Right atrium auricular region (tissue), 2 donors: ENCODE measurements around the gene BHLHE40. TPM values are rescaled to one million over a fixed set of nuclear protein-coding genes. Genes with fewer than 3 reads are reported as not detected.

Experiments used
- DNase-seq: peaks from one replicate; pipeline ENCODE4 v3.0.0-alpha.2; 2019; ENCODE audit warnings: low spot score
- H3K27ac ChIP-seq, 2 donors: fragments of 200-600 bp; sonication (generic); 1 replicate in 1 of 2; 2 replicates in 1 of 2; pipeline ENCODE4 v1.5.1; 2016 to 2019
- H3K27me3 ChIP-seq, 2 donors: fragments of 200-600 bp; sonication (generic); one replicate each; pipeline versions ENCODE4 v1.5.1 to v1.6.0; 2017 to 2019
- H3K36me3 ChIP-seq: fragments of 200-600 bp; sonication (generic); one replicate; pipeline ENCODE4 v1.5.1; 2016
- H3K4me1 ChIP-seq, 2 donors: fragments of 200-600 bp; sonication (generic); one replicate each; pipeline versions ENCODE4 v1.5.1 to v1.6.0; 2017 to 2019
- H3K4me3 ChIP-seq, 2 donors: fragments of 200-600 bp; sonication (generic); 1 replicate in 1 of 2; 2 replicates in 1 of 2; pipeline ENCODE4 v1.5.1; 2017 to 2019; ENCODE audit warnings: mild to moderate bottlenecking in 1 of 2, moderate library complexity in 1 of 2
- H3K9me3 ChIP-seq, 2 donors: fragments of 200-600 bp; sonication (generic); one replicate each; pipeline ENCODE4 v1.5.1; 2019
- CTCF ChIP-seq, 2 donors: fragments of 200-600 bp; sonication (generic); IDR thresholded peaks; one replicate each; pipeline ENCODE4 v1.5.1; 2019; ENCODE audit warnings: antibody characterized with exemption in 2 of 2
- total RNA-seq, 2 donors: library from RNA; depleted of rRNA; stranded (reverse); fragments of >200 nt; gene quantifications; one replicate each; pipeline ENCODE4 v1.1.0, GENCODE V29; 2016

Gene BHLHE40
- total RNA-seq, 2 donors from 2014 or later = 32.3 to 49.5 TPM

DNA sequence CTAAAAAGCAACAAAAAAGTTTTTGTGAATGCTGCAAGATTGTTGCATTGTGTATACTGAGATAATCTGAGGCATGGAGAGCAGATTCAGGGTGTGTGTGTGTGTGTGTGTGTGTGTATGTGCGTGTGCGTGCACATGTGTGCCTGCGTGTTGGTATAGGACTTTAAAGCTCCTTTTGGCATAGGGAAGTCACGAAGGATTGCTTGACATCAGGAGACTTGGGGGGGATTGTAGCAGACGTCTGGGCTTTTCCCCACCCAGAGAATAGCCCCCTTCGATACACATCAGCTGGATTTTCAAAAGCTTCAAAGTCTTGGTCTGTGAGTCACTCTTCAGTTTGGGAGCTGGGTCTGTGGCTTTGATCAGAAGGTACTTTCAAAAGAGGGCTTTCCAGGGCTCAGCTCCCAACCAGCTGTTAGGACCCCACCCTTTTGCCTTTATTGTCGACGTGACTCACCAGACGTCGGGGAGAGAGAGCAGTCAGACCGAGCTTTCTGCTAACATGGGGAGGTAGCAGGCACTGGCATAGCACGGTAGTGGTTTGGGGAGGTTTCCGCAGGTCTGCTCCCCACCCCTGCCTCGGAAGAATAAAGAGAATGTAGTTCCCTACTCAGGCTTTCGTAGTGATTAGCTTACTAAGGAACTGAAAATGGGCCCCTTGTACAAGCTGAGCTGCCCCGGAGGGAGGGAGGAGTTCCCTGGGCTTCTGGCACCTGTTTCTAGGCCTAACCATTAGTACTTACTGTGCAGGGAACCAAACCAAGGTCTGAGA lies 4.7 kb downstream of the BHLHE40 start:
- H3K36me3 ChIP-seq = peaks cover 12% of the 10 kb centered on the region
- peak overlapping the region; percentile 30 to 92 for H3K4me3 ChIP-seq
- H3K9me3 ChIP-seq = no peaks in the 10 kb centered on the region
- peak overlapping the region; percentile 96 to 98 for H3K27ac ChIP-seq
- H3K27me3 ChIP-seq = no peaks in the 10 kb centered on the region
- DNase-seq = peak; percentile 84
- H3K4me1 ChIP-seq = peaks cover 0 to 70% of the 10 kb centered on the region in 2 donors
- no peak for TF ChIP-seq CTCF (IDR thresholded peaks at IDR 0.05)

DNA sequence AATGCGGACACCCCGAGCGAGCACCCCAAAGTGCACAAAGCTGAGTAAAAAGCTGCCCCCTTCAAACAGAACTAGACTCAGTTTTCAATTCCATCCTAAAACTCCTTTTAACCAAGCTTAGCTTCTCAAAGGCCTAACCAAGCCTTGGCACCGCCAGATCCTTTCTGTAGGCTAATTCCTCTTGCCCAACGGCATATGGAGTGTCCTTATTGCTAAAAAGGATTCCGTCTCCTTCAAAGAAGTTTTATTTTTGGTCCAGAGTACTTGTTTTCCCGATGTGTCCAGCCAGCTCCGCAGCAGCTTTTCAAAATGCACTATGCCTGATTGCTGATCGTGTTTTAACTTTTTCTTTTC lies 5.3 kb downstream of the BHLHE40 start:
- peak overlapping the region; percentile 30 to 92 for H3K4me3 ChIP-seq
- peak overlapping the region; percentile 96 to 98 for H3K27ac ChIP-seq
- no peak for DNase-seq
- peaks cover 0 to 76% of the 10 kb centered on the region in 2 donors for H3K4me1 ChIP-seq
- TF ChIP-seq CTCF (IDR thresholded peaks at IDR 0.05) = no peak
- peaks cover 12% of the 10 kb centered on the region for H3K36me3 ChIP-seq
- H3K27me3 ChIP-seq = no peaks in the 10 kb centered on the region
- no peaks in the 10 kb centered on the region for H3K9me3 ChIP-seq

- no peak for DNase-seq
- peaks cover 0 to 79% of the 10 kb centered on the region in 2 donors for H3K4me1 ChIP-seq
- peak overlapping the region; percentile 96 to 98 for H3K27ac ChIP-seq
- peaks cover 12% of the 10 kb centered on the region for H3K36me3 ChIP-seq
- peak overlapping the region in 1 of 2 donors; percentile 48 for H3K4me3 ChIP-seq
- no peaks in the 10 kb centered on the region for H3K9me3 ChIP-seq
- TF ChIP-seq CTCF (IDR thresholded peaks at IDR 0.05) = no peak
- no peaks in the 10 kb centered on the region for H3K27me3 ChIP-seq
These were observed 6.3 kb downstream of the BHLHE40 start for GRCh38 chr3:4985330-4986174.

- Histone ChIP-seq H3K9me3 (no peaks in the 10 kb centered on the region), H3K4me1 (peaks cover 0 to 77% of the 10 kb centered on the region in 2 donors), H3K27ac (peak overlapping the region; percentile 96 to 98), H3K4me3 (peak overlapping the region; percentile 27 to 48), H3K36me3 (peaks cover 12% of the 10 kb centered on the region), H3K27me3 (no peaks in the 10 kb centered on the region)
- TF ChIP-seq CTCF (IDR thresholded peaks at IDR 0.05) = no peak
- DNase-seq = no peak
These were observed 7.0 kb downstream of the BHLHE40 start for GRCh38 chr3:4986175-4986781.

DNA sequence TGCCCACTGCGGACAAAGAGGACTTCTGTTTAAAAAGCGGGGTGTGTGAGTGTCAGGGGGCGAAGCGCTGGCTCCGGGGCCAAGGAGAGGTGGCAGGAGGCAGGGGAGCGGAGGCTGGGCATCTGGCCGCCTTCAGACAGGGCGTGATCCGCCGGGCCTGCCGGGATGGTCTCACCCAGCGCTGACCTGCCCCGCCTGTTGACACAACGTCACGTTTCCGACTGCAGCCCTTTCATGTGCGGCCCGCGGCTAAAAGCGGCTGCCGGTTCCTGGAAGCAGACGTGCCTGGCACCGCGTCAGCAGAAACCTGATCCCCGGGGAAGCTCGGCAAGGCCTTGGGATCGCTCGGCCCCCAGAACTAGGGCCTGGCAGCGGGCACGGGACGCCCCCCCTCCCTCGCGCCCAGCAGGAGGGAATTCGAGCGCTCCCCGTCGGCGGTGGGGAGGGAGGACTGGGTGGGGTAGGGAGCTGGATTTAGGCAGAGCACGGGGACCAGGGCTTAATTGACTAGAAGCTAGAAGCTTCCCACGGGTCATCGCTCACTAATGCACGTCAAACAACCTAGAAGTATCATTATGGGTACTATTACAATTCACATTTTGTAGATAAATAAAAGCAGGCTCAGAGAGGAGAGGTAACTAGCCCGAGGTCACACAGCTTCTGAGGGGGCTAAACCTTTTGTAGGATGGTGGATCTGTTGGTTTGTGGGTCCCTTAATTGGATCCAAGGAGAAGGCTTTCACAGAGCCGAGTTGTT lies 7.7 kb downstream of the BHLHE40 start:
- H3K4me3 ChIP-seq = peak overlapping the region; percentile 27 to 48
- no peaks in the 10 kb centered on the region for H3K9me3 ChIP-seq
- no peaks in the 10 kb centered on the region for H3K27me3 ChIP-seq
- DNase-seq = peak; percentile 99
- H3K36me3 ChIP-seq = peaks cover 12% of the 10 kb centered on the region
- H3K4me1 ChIP-seq = peaks cover 0 to 70% of the 10 kb centered on the region in 2 donors
- no peak for TF ChIP-seq CTCF (IDR thresholded peaks at IDR 0.05)
- peak overlapping the region; percentile 96 to 98 for H3K27ac ChIP-seq
